Liver (tissue), 3 donors: ENCODE data around the gene PSG6.
"Not testable (repeated sequence)": the region's sequence is repeated elsewhere in the genome, so short reads cannot be mapped to it uniquely, and the experiment has no call there.

Experiments
- CTCF ChIP-seq: fragments of 150-350 bp; IDR thresholded peaks from 2 replicates; pipeline ENCODE4 v1.5.1; 2017; ENCODE audit warnings: improper control_type of control experiment, low read depth, low read length; ENCODE audit not compliant: missing input control
- GABPA ChIP-seq, 2 donors: IDR thresholded peaks in 1 of 2; conservative IDR thresholded peaks in 1 of 2; 2 replicates each; pipeline ENCODE4 v1.6.1; 2016; ENCODE audit warnings: antibody characterized with exemption in 2 of 2, mild to moderate bottlenecking in 1 of 2, moderate library complexity in 1 of 2
- HNF4G ChIP-seq: IDR thresholded peaks from 2 replicates; pipeline ENCODE4 v1.6.1; 2016; ENCODE audit warnings: antibody characterized with exemption
- SP1 ChIP-seq: IDR thresholded peaks from 2 replicates; pipeline ENCODE4 v1.6.1; 2018; ENCODE audit warnings: antibody characterized with exemption, mild to moderate bottlenecking
- TAF1 ChIP-seq: conservative IDR thresholded peaks from 2 replicates; pipeline ENCODE4 v1.6.1; 2016; ENCODE audit warnings: antibody characterized with exemption, mild to moderate bottlenecking
- donor health status: healthy.
- donor health status: healthy.

- not testable (repeated sequence) for TF ChIP-seq GABPA (IDR thresholded peaks at IDR 0.05 in 1 of 2, conservative IDR thresholded peaks at IDR 0.05 in 1 of 2); CTCF; SP1; TAF1; HNF4G
Observed at GRCh38 chr19:42930214-42930613, 12.5 kb upstream of the PSG6 start.
